Activated CD4-positive, alpha-beta T cell treated with anti-CD3 and anti-CD28 coated beads, Interleukin-2, amount 10 ng/mL, durations not matched to agents 7 days and 5 days (primary cell): ENCODE results near the gene DAP3. TPM values are rescaled to one million over a fixed set of nuclear protein-coding genes. Genes with fewer than 3 reads are reported as not detected.
A peak's percentile ranks its signal among the peaks of the same experiment; 100 is the strongest.
"Not testable (repeated sequence)": the region's sequence is repeated elsewhere in the genome, so short reads cannot be mapped to it uniquely, and the experiment has no call there.

Source experiments
- CTCF ChIA-PET: fragments of 350-600 bp; sonication (Branson Sonifier 250); formaldehyde crosslinking; loops from one replicate; lab custom pipeline; 2021; ENCODE audit warnings: antibody characterized with exemption; lab: Charles Lee
- POLR2A ChIA-PET: fragments of 350-600 bp; sonication (Branson Sonifier 250); formaldehyde crosslinking; loops from one replicate; lab custom pipeline; 2021; ENCODE audit warnings: antibody characterized with exemption; lab: Charles Lee
- DNase-seq: peaks from one replicate; pipeline ENCODE4 v3.0.0-alpha.2; 2020
- H3K27ac Mint-ChIP-seq: one replicate; pipeline ENCODE4 v1.8.0; 2021; ENCODE audit warnings: mild to moderate bottlenecking, moderate library complexity, mixed read lengths
- H3K27me3 Mint-ChIP-seq: one replicate; pipeline ENCODE4 v1.8.0; 2021; ENCODE audit warnings: mixed read lengths
- H3K36me3 Mint-ChIP-seq: one replicate; pipeline ENCODE4 v1.8.0; 2021; ENCODE audit warnings: low read depth, mixed read lengths
- H3K4me1 Mint-ChIP-seq: one replicate; pipeline ENCODE4 v1.8.0; 2021; ENCODE audit warnings: mixed read lengths
- H3K4me3 Mint-ChIP-seq: one replicate; pipeline ENCODE4 v1.8.0; 2021; ENCODE audit warnings: mild to moderate bottlenecking, moderate library complexity, mixed read lengths
- H3K9me3 Mint-ChIP-seq: one replicate; pipeline ENCODE4 v1.8.0; 2021; ENCODE audit warnings: mixed read lengths
- total RNA-seq, 2 experiments: library from RNA; stranded (reverse); gene quantifications; one replicate each; pipeline ENCODE4 v1.2.3, GENCODE V29; 2021

The DAP3 gene
- total RNA-seq, 2 experiments from 2014 or later: 123 to 129 TPM

DNA sequence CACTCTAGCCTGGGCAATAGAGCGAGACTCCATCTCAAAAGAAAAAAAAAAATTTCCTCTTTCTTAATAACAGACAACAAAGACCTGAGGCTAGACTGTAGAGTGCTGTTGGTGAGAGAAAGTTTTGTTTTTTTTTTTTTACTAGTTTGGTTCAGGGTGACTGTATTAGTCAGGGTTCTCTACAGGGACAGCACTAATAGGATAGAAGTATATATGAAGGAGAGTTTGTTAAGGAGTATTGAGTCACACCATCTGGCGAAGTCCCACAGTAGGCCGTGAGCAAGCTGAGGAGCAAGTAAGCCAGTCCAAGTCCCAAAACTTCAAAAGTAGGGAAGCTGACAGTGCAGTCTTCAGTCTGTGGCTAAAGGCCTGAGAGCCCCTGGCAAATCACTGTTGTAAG, 22.6 kb downstream of the DAP3 start:
- H3K4me3 Mint-ChIP-seq, DNase-seq, H3K27me3 Mint-ChIP-seq, H3K9me3 Mint-ChIP-seq, POLR2A ChIA-PET, H3K27ac Mint-ChIP-seq: not testable (repeated sequence)
- CTCF ChIA-PET: interaction anchor here (0.6 kb wide), 1 partner anchor 1203 kb away, joined by 4 read pairs; no protein-coding TSS in a partner anchor
- H3K36me3 Mint-ChIP-seq: peaks cover 32% of the 10 kb centered on the region
- peaks cover 20% of the 10 kb centered on the region for H3K4me1 Mint-ChIP-seq

DNA sequence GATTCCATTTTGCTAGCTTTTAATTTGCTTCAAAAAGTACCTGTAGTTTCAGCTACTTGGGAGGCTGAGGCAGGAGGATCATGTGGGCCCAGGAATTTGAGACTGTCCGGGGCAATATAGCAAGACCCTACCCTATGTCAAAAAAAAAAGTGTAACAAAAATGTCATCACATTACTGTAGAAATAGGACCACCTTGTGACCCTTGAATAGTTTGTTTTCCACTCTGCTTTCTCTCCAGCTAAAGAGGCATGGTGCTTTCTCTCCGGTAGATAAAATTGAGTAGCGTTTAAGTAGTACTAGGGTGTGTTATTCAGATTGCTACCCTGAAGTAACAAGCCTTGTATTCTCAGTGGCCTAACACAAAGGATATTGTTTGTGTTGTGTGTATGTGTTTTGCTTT, 23.7 kb downstream of the DAP3 start:
- CTCF ChIA-PET: interaction anchor here (0.6 to 0.8 kb wide), 2 partner anchors 22 to 433 kb away, joined by 3 read pairs; no protein-coding TSS in a partner anchor
- POLR2A ChIA-PET: not testable (repeated sequence)

DNA sequence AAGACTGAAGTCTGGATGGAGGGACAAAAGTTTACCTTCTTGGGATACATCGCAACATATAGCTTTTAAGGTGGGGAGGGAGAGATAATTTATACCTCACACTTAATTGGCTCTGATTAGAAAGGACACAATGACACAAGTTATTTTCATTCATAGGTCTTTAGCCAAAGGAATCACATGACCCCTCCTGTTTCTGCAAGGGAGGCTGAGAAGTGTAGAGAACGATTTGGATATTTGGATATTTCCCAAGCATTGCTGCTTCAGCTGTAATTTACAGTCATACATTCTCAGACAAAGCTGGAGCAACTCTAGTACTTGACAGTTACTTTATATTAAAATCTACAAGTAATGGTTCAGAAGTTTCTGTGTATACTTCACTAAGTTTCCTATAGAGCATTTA, 24.2 kb downstream of the DAP3 start:
- H3K36me3 Mint-ChIP-seq: peaks cover 31% of the 10 kb centered on the region
- H3K4me1 Mint-ChIP-seq: peaks cover 25% of the 10 kb centered on the region
- H3K4me3 Mint-ChIP-seq: no peak overlapping the region
- POLR2A ChIA-PET: no interaction called here
- H3K27me3 Mint-ChIP-seq: no peaks in the 10 kb centered on the region
- no peak for DNase-seq
- peaks cover 2% of the 10 kb centered on the region for H3K9me3 Mint-ChIP-seq
- H3K27ac Mint-ChIP-seq: no peak overlapping the region
- CTCF ChIA-PET: interaction anchor here (0.6 to 0.8 kb wide), 2 partner anchors 23 to 434 kb away, joined by 3 read pairs; no protein-coding TSS in a partner anchor

More for the DNA sequence above, 23.7 kb downstream of the DAP3 start:
- not testable (repeated sequence) for H3K27me3 Mint-ChIP-seq, DNase-seq, H3K27ac Mint-ChIP-seq, H3K4me3 Mint-ChIP-seq, H3K9me3 Mint-ChIP-seq
- Mint-ChIP-seq H3K4me1 (peaks cover 26% of the 10 kb centered on the region), H3K36me3 (peaks cover 31% of the 10 kb centered on the region)

DNA sequence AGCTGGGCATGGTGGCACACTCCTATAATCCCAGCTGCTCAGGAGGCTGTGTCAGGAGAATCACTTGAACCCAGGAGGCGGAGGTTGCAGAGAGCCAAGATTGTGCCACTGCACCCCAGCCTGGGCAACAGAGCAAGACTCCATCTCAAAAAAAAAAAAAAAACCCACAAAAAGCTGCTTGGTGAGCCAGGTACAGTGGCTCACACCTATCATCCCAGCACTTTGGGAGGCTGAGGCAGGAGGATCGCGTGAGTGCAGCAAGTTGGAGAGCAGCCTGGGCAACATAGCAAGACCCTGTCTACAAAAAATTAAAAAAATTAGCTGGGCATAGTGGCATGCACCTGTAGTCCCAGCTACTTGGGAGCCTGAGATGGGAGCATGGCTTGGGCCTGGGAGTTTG, 26.2 kb downstream of the DAP3 start:
- POLR2A ChIA-PET, H3K4me3 Mint-ChIP-seq, H3K9me3 Mint-ChIP-seq, H3K27me3 Mint-ChIP-seq, DNase-seq, H3K27ac Mint-ChIP-seq: not testable (repeated sequence)
- CTCF ChIA-PET: interaction anchor here (1.1 to 1.3 kb wide), 3 partner anchors 8 to 463 kb away, joined by 3 read pairs; no protein-coding TSS in a partner anchor
- Mint-ChIP-seq H3K4me1 (peaks cover 25% of the 10 kb centered on the region), H3K36me3 (peaks cover 34% of the 10 kb centered on the region)

DNA sequence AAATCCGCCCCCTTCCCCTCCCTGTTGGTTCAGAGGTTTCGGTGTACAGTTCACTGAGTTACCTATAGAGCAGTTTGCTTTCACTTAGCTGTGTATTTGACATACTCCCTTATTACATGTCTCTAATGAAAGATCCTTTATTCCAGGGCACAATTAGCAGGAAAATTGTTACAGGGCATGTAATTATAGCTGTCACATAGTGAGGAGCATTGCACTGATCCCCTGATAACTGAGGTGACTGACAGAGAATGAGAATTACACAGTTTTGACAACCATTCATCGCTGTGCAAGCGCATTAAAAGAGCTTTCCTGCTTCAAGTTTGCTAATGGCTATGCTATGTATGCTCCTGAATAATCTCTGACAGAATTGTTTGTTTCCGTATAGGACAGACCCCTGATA, 26.9 kb downstream of the DAP3 start:
- DNase-seq: no peak
- H3K4me3 Mint-ChIP-seq: no peak overlapping the region
- no peaks in the 10 kb centered on the region for H3K27me3 Mint-ChIP-seq
- peaks cover 25% of the 10 kb centered on the region for H3K4me1 Mint-ChIP-seq
- peaks cover 37% of the 10 kb centered on the region for H3K36me3 Mint-ChIP-seq
- ChIA-PET POLR2A (no interaction called here), CTCF (interaction anchor here (0.7 to 1.6 kb wide), 4 partner anchors 9 to 464 kb away, joined by 3 to 5 read pairs (median 3); no protein-coding TSS in a partner anchor)
- no peak overlapping the region for H3K27ac Mint-ChIP-seq
- H3K9me3 Mint-ChIP-seq: peaks cover 2% of the 10 kb centered on the region

DNA sequence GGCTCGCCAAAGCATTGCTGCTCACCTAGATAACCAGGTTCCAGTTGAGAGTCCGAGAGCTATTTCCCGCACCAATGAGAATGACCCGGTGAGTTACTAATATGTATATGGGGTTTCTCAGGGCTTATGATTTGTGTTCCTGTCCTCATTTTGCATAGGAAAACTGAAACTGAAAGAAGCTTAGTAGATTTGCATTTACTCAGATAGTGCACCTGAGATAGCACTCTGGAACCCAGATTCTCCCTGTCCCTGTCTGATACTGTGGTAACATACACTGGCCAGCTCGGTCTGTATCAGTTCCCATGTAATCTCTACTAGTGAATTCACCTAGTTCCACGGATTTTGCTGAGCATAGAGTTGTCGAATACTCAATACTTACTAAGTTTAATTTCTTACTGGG, 28.1 kb downstream of the DAP3 start:
- H3K4me3 Mint-ChIP-seq: no peak overlapping the region
- H3K27me3 Mint-ChIP-seq: no peaks in the 10 kb centered on the region
- POLR2A ChIA-PET: no interaction called here
- peaks cover 36% of the 10 kb centered on the region for H3K36me3 Mint-ChIP-seq
- peaks cover 25% of the 10 kb centered on the region for H3K4me1 Mint-ChIP-seq
- peaks cover 2% of the 10 kb centered on the region for H3K9me3 Mint-ChIP-seq
- CTCF ChIA-PET: interaction anchor here (0.7 to 1.6 kb wide), 4 partner anchors 8 to 349 kb away, joined by 3 to 6 read pairs (median 4); no protein-coding TSS in a partner anchor
- DNase-seq: no peak
- H3K27ac Mint-ChIP-seq: peak overlapping the region; percentile 73

DNA sequence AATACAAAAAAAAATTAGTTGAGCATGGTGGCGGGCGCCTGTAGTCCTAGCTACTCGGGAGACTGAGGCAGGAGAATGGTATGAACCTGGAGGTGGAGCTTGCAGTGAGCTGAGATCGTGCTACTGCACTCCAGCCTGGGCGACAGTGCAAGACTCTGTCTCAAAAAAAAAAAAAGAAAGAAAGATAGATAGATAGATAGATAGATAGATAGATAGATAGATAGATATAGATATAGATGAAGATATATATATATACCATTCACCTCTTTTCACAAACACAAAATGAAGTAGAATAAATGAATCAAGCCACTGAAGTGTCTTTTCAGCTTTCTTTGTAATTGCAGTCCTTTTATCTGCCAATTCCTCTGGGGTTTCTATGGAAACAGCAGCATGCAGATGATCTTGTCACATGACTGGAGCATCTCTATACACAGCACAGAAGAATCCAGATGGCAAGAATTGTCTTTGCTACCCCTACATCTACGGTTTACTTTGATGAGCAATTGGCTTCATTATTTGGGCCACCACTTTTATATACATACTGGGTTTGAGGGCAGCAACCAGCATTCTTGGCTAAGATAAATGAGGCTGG, 29.7 kb downstream of the DAP3 start:
- peaks cover 22% of the 10 kb centered on the region for H3K4me1 Mint-ChIP-seq
- H3K36me3 Mint-ChIP-seq: peaks cover 28% of the 10 kb centered on the region
- H3K27me3 Mint-ChIP-seq, POLR2A ChIA-PET, H3K9me3 Mint-ChIP-seq, H3K4me3 Mint-ChIP-seq, DNase-seq, H3K27ac Mint-ChIP-seq: not testable (repeated sequence)
- CTCF ChIA-PET: interaction anchor here (0.6 to 1.6 kb wide), 3 partner anchors 10 to 292 kb away, joined by 3 to 4 read pairs (median 4); no protein-coding TSS in a partner anchor

DNA sequence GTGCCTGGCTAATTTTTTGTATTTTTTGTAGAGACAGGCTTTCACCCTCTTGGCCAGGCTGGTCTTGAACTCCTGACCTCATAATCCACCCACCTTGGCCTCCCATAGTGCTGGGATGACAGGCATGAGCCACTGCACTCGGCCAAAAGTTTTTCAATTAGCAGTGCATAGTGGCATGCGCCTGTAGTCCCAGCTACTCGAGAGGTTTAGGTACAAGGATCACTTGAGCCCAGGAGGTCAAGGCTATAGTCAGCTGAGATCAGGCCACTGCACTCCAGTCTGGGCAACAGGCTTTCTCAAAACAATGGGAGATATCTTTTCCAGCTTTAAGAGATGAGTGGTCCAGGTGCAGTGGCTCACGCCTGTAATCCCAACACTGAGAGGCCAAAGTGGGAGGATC, 30.8 kb downstream of the DAP3 start:
- Mint-ChIP-seq H3K9me3 (peaks cover 2% of the 10 kb centered on the region), H3K27me3 (no peaks in the 10 kb centered on the region), H3K4me1 (peaks cover 19% of the 10 kb centered on the region), H3K36me3 (peaks cover 25% of the 10 kb centered on the region), H3K4me3 (no peak overlapping the region), H3K27ac (no peak overlapping the region)
- CTCF ChIA-PET: no interaction called here
- POLR2A ChIA-PET: no interaction called here
- no peak for DNase-seq

DNA sequence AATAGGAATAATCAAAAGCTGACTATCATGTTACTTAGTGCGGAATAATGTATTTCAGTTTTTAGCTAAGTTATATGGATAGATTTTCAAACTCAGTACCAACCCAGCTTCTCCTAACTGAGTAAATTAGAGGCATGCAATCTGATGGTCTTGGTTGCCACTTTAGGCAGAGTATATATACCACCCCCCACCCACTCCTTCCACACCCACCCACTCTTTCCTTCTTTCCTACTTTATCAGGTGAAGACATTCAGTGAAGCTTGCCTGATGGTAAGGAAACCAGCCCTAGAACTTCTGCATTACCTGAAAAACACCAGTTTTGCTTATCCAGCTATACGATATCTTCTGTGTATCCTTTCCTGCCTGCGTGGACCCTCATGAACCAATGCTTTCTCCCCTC, 36.3 kb downstream of the DAP3 start:
- no peaks in the 10 kb centered on the region for H3K4me1 Mint-ChIP-seq
- CTCF ChIA-PET: interaction anchor here (0.6 to 1.8 kb wide), 4 partner anchors 9 to 16 kb away, joined by 3 to 5 read pairs (median 4); no protein-coding TSS in a partner anchor
- no peak overlapping the region for H3K27ac Mint-ChIP-seq
- no peaks in the 10 kb centered on the region for H3K27me3 Mint-ChIP-seq
- no peak for DNase-seq
- no peaks in the 10 kb centered on the region for H3K9me3 Mint-ChIP-seq
- peaks cover 12% of the 10 kb centered on the region for H3K36me3 Mint-ChIP-seq
- no peak overlapping the region for H3K4me3 Mint-ChIP-seq
- POLR2A ChIA-PET: no interaction called here

DNA sequence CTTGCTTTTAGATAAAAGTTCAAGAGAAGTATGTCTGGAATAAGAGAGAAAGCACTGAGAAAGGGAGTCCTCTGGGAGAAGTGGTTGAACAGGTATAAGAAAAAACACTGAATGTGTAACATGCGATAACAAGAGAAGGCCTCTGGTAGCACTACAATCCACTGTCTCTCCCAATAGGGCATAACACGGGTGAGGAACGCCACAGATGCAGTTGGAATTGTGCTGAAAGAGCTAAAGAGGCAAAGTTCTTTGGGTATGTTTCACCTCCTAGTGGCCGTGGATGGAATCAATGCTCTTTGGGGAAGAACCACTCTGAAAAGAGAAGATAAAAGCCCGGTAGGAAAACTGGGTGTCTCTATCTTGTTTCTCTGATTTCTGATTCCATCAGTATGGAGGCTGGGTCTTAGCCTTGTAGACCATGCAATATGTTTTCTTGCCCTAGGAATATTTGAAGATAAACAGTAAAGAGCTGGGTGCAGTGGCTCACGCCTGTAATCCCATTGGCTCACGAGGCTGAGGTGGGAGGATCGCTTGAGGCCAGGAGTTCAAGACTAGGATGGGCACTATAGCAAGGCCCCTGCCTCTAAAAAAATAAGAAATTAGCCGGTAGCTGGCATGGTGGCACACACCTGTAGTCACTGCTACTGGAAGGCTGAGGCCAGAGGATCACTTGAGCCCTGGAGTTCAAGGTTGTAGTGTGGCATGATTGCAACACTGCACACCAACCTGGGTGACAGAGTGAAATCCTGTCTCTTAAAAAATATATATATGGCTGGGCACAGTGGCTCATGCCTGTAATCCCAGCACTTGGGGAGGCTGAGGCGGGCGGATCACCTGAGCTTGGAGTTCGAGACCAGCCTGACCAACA, 40.4 kb downstream of the DAP3 start:
- POLR2A ChIA-PET: no interaction called here
- CTCF ChIA-PET: interaction anchor here (0.6 to 1.3 kb wide), 8 partner anchors 9 to 563 kb away, joined by 3 to 5 read pairs (median 3); no protein-coding TSS in a partner anchor
- H3K4me3 Mint-ChIP-seq: no peak overlapping the region
- H3K27me3 Mint-ChIP-seq: no peaks in the 10 kb centered on the region
- H3K27ac Mint-ChIP-seq: peak overlapping the region; percentile 34
- peak; percentile 54 for DNase-seq
- H3K4me1 Mint-ChIP-seq: no peaks in the 10 kb centered on the region
- peaks cover 21% of the 10 kb centered on the region for H3K36me3 Mint-ChIP-seq
- H3K9me3 Mint-ChIP-seq: no peaks in the 10 kb centered on the region

DNA sequence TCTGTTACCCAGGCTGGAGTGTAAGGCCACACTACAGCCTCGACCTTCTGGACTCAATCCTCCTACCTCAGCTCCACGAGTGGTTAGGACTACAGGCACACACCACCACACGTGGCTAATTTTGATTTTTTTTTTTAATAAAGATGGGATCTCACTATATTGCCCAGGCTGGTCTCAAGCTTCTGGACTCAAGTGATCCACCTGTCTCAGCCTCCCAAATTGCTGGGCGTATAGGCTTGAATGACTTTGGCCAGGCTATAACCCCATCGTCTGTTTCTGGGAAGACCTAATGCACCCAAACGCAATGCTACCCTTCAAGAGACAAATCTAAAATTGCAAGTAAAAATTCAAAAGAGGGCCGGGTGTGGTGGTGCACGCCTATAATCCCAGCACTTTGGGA, 52.1 kb downstream of the DAP3 start:
- H3K27ac Mint-ChIP-seq: no peak overlapping the region
- no peaks in the 10 kb centered on the region for H3K9me3 Mint-ChIP-seq
- no peak for DNase-seq
- peaks cover 7% of the 10 kb centered on the region for H3K4me1 Mint-ChIP-seq
- ChIA-PET POLR2A (no interaction called here), CTCF (interaction anchor here (0.6 to 0.7 kb wide), 2 partner anchors 243 to 264 kb away, joined by 3 to 5 read pairs; no protein-coding TSS in a partner anchor)
- no peaks in the 10 kb centered on the region for H3K27me3 Mint-ChIP-seq
- no peak overlapping the region for H3K4me3 Mint-ChIP-seq
- H3K36me3 Mint-ChIP-seq: peaks cover 13% of the 10 kb centered on the region

DNA sequence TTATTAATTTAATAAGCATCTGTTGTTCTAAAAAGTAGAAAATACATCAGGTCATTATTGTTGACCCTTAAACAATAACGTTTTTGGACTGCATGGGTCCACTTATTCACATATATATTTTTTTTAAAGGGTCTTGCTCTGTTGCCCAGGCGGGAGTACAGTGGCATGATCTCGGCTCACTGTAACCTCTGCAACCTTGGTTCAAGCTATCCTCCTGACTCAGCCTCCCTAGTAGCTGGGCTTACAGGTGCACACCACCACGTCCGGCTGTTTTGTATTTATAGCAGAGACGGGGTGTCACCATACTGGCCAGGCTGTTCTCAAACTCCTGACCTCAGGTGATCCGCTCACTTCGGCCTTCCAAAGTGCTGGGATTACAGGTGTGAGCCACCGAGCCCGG, 53.0 kb downstream of the DAP3 start:
- Mint-ChIP-seq H3K9me3 (no peaks in the 10 kb centered on the region), H3K4me1 (peaks cover 7% of the 10 kb centered on the region), H3K36me3 (peaks cover 11% of the 10 kb centered on the region), H3K27ac (no peak overlapping the region), H3K27me3 (no peaks in the 10 kb centered on the region), H3K4me3 (no peak overlapping the region)
- CTCF ChIA-PET: interaction anchor here (1.7 kb wide), 1 partner anchor 13 kb away, joined by 4 read pairs; no protein-coding TSS in a partner anchor
- no peak for DNase-seq
- POLR2A ChIA-PET: no interaction called here
